Measurements from ENCODE around the gene COPZ1.

GRCh38 chr12:54369597-54370131 is 44.7 kb downstream of the COPZ1 start:
- TF ChIP-seq CTCF (IDR thresholded peaks at IDR 0.05; ENCODE audit: poor library complexity) (no peak), EZH2phosphoT487 (IDR thresholded peaks at IDR 0.05; ENCODE audit: low read depth, severe bottlenecking, unreplicated experiment) (no peak), EZH2 (IDR thresholded peaks at IDR 0.05; ENCODE audit: borderline replicate concordance) (no peak)
